Lung (tissue), 12 donors: ENCODE measurements around the gene HDAC4. TPM values are rescaled to one million over a fixed set of nuclear protein-coding genes. Genes with fewer than 3 reads are reported as not detected.

Experiments
- ATAC-seq: fragments of 200-7000 bp; cut with Tn5 transposase; one replicate; pipeline ENCODE4 v1.9.1; 2020; ENCODE audit warnings: moderate number of reproducible peaks; ENCODE audit not compliant: insufficient read depth, low FRiP score
- DNase-seq, 3 donors: peaks; one replicate each; pipeline ENCODE4 v3.0.0-alpha.2; 2013 to 2017
- H3K27ac ChIP-seq, 2 donors: one replicate each; pipeline ENCODE4 v1.5.1; 2013; ENCODE audit warnings: mild to moderate bottlenecking in 2 of 2, moderate library complexity in 2 of 2, control low read depth in 1 of 2, inconsistent platforms in 1 of 2, low read depth in 1 of 2, low read length in 1 of 2
- H3K27me3 ChIP-seq, 3 donors: one replicate each; pipeline ENCODE4 v1.5.1; 2013; ENCODE audit warnings: low read length in 2 of 3; ENCODE audit not compliant: control insufficient read depth in 3 of 3, insufficient read depth in 3 of 3
- H3K36me3 ChIP-seq, 4 donors: one replicate each; pipeline ENCODE4 v1.5.1; 2013; ENCODE audit warnings: low read length in 4 of 4, mild to moderate bottlenecking in 1 of 4, moderate library complexity in 1 of 4; ENCODE audit not compliant: control insufficient read depth in 4 of 4, insufficient read depth in 4 of 4
- H3K4me1 ChIP-seq, 5 donors: one replicate each; pipeline ENCODE4 v1.5.1; 2013; ENCODE audit warnings: low read length in 5 of 5, mild to moderate bottlenecking in 2 of 5, moderate library complexity in 1 of 5; ENCODE audit not compliant: control insufficient read depth in 5 of 5, insufficient read depth in 5 of 5
- H3K4me3 ChIP-seq: one replicate; pipeline ENCODE4 v1.5.1; 2013; ENCODE audit warnings: mild to moderate bottlenecking, control low read depth, moderate library complexity
- H3K9ac ChIP-seq, 2 donors: one replicate each; pipeline ENCODE4 v1.5.1; 2013; ENCODE audit warnings: low read length in 2 of 2, control low read depth in 1 of 2; ENCODE audit not compliant: insufficient read depth in 1 of 2
- H3K9me3 ChIP-seq, 4 donors: one replicate each; pipeline ENCODE4 v1.5.1; 2013; ENCODE audit warnings: low read length in 3 of 4, mild to moderate bottlenecking in 1 of 4, moderate library complexity in 1 of 4; ENCODE audit not compliant: control insufficient read depth in 4 of 4, insufficient read depth in 3 of 4
- WGBS, 2 donors: extraction: QIAGEN DNeasy Blood & Tissue Kit; methylation state at CpG; one replicate each; pipeline ENCODE4 v1.1.7; 2013; 5-methylcytosine and 5-hydroxymethylcytosine counted together
- polyA plus RNA-seq, 2 donors: library from polyadenylated mRNA; stranded (reverse); fragments of 200-250 nt; gene quantifications; one replicate each; pipeline ENCODE4 v1.2.1, GENCODE V29; 2013
- total RNA-seq, 2 donors: library from RNA; depleted of rRNA in 1 of 2; stranded (reverse); fragments of >200 nt in 1 of 2; gene quantifications; one replicate each; pipeline ENCODE4 v1.2.1, GENCODE V29; 2014 to 2021
- TF ChIP-seq, protein P1 (sequence below): IDR thresholded peaks from 2 replicates; pipeline ENCODE4 v1.5.1; 2012; ENCODE audit warnings: mild to moderate bottlenecking; ENCODE audit errors: control extremely low read depth, extremely low read depth
- donor health status: control.
- donor health status: control.
- donor health status: Bipolar disorder and iron deficiency.
- donor health status: healthy.
- donor health status: DM: yes; HTN: yes; CAD: no.

Gene HDAC4
- total and polyA plus RNA-seq, 4 donors, result 6.9 to 47.7 (median 20.7) TPM

GRCh38 chr2:239136203-239136602 is 264.6 kb downstream of the HDAC4 start:
- WGBS, 2 donors, result 91 to 93% methylated on average over 3 of the region's 3 CpGs
- Histone ChIP-seq H3K9ac (no peak overlapping the region), H3K36me3 (peaks cover 3 to 47% (median 13%) of the 10 kb centered on the region in 4 donors), H3K27me3 (no peaks in the 10 kb centered on the region), H3K4me3 (no peak overlapping the region), H3K9me3 (no peaks in the 10 kb centered on the region), H3K27ac (no peak overlapping the region), H3K4me1 (no peaks in the 10 kb centered on the region)
- DNase-seq, result no peak
- TF ChIP-seq, protein P1, sequence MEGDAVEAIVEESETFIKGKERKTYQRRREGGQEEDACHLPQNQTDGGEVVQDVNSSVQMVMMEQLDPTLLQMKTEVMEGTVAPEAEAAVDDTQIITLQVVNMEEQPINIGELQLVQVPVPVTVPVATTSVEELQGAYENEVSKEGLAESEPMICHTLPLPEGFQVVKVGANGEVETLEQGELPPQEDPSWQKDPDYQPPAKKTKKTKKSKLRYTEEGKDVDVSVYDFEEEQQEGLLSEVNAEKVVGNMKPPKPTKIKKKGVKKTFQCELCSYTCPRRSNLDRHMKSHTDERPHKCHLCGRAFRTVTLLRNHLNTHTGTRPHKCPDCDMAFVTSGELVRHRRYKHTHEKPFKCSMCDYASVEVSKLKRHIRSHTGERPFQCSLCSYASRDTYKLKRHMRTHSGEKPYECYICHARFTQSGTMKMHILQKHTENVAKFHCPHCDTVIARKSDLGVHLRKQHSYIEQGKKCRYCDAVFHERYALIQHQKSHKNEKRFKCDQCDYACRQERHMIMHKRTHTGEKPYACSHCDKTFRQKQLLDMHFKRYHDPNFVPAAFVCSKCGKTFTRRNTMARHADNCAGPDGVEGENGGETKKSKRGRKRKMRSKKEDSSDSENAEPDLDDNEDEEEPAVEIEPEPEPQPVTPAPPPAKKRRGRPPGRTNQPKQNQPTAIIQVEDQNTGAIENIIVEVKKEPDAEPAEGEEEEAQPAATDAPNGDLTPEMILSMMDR, result no peak
- ATAC-seq, result no peak

DNA sequence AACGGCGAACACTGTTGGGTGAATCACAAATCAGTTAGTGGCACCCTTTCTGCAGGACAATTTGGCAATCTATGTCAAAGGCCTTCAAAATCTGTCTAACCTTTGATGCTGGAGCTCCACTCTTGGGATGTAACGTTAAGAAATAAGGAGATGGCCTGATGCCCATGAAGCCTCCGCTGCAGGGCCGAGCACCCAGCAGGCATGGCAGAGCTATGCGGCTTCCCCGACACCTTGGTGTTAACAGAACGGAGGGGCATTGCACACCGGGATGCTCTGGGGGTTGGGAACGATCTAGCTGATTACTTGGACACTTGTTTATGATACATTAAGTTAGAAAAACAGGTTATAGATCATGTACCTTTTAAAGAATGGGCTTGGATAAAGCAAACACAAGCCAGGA is 265.3 kb downstream of the HDAC4 start:
- no peak overlapping the region for H3K9ac ChIP-seq
- ATAC-seq, result no peak
- H3K36me3 ChIP-seq, result peaks cover 3 to 53% (median 13%) of the 10 kb centered on the region in 4 donors
- no peaks in the 10 kb centered on the region for H3K9me3 ChIP-seq
- TF ChIP-seq, protein P1, result no peak
- no peak overlapping the region for H3K4me3 ChIP-seq
- 94% methylated on average over 10 of the region's 10 CpGs for WGBS, 2 donors
- H3K27me3 ChIP-seq, result no peaks in the 10 kb centered on the region
- no peaks in the 10 kb centered on the region for H3K4me1 ChIP-seq
- DNase-seq, result no peak
- no peak overlapping the region for H3K27ac ChIP-seq

GRCh38 chr2:239133945-239134570 is 266.8 kb downstream of the HDAC4 start:
- 95 to 96% methylated on average over 28 of the region's 28 CpGs for WGBS, 2 donors
- H3K27ac ChIP-seq, result no peak overlapping the region
- no peaks in the 10 kb centered on the region for H3K4me1 ChIP-seq
- H3K9ac ChIP-seq, result no peak overlapping the region
- peaks cover 3 to 53% (median 10%) of the 10 kb centered on the region in 4 donors for H3K36me3 ChIP-seq
- no peaks in the 10 kb centered on the region for H3K9me3 ChIP-seq
- TF ChIP-seq, protein P1, result no peak
- ATAC-seq (no peak), DNase-seq (no peak)
- no peaks in the 10 kb centered on the region for H3K27me3 ChIP-seq
- H3K4me3 ChIP-seq, result no peak overlapping the region

DNA sequence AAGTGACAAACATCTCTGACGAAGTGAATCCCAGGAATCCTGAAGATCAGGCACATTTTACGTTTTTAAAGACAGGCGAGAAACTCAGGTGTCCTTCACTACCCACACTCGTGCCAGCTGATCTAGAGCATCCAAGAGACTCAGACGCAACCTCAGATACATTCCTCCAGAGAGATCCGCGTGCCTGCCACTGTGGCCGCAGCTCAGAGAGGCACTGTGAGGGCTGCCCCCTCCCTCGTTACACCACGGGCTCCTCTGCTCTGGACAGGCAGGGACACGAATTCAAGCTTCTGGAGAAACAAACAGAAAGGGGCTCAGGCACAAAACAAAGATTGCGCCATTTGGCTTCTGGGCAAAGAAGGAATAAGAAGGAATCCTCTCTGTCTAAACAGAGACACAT is 268.0 kb downstream of the HDAC4 start:
- TF ChIP-seq, protein P1, result no peak
- 94 to 97% methylated on average over 12 of the region's 12 CpGs for WGBS, 2 donors
- peaks cover 3 to 52% (median 9%) of the 10 kb centered on the region in 4 donors for H3K36me3 ChIP-seq

More for the DNA sequence above, 268.0 kb downstream of the HDAC4 start:
- Histone ChIP-seq H3K9me3 (no peaks in the 10 kb centered on the region), H3K4me3 (no peak overlapping the region), H3K9ac (no peak overlapping the region), H3K4me1 (no peaks in the 10 kb centered on the region), H3K27me3 (no peaks in the 10 kb centered on the region), H3K27ac (no peak overlapping the region)
- DNase-seq, result no peak
- no peak for ATAC-seq
